HepG2 (cell line): ENCODE results near the gene THSD1. TPM values are rescaled to one million over a fixed set of nuclear protein-coding genes. Genes with fewer than 3 reads are reported as not detected.
A peak's percentile ranks its signal among the peaks of the same experiment; 100 is the strongest.

Experiments
- CBX2 ChIP-seq, 2 experiments: fragments of 200-600 bp in 1 of 2; sonication (generic); formaldehyde crosslinking in 1 of 2; IDR thresholded peaks; 2 replicates each; pipeline versions ENCODE4 v1.7.0 to v1.8.1; 2018 to 2022; ENCODE audit warnings: low read depth in 2 of 2, low read length in 1 of 2, mild to moderate bottlenecking in 1 of 2, missing genetic modification reagents in 1 of 2
- HMG20A ChIP-seq: IDR thresholded peaks from 2 replicates; pipeline ENCODE4 v1.6.1; 2016; ENCODE audit warnings: borderline replicate concordance
- JUND ChIP-seq: sonication (generic); formaldehyde crosslinking; IDR thresholded peaks from 2 replicates; pipeline ENCODE4 v1.8.0; 2022; ENCODE audit warnings: mild to moderate bottlenecking, missing genetic modification reagents
- KLF16 ChIP-seq, 2 experiments: sonication (generic) in 1 of 2; formaldehyde crosslinking in 1 of 2; IDR thresholded peaks; 2 replicates each; pipeline versions ENCODE4 v1.6.1 to v1.8.0; 2016 to 2023; ENCODE audit warnings: missing genetic modification reagents in 2 of 2, missing compliant biosample characterization in 1 of 2
- MBD4 ChIP-seq: IDR thresholded peaks from 2 replicates; pipeline ENCODE4 v1.6.1; 2012; ENCODE audit warnings: low read length, inconsistent platforms, borderline replicate concordance
- NFE2L1 ChIP-seq: sonication (generic); formaldehyde crosslinking; IDR thresholded peaks from 2 replicates; pipeline ENCODE4 v1.4.0; 2020; ENCODE audit warnings: missing genetic modification reagents, mild to moderate bottlenecking, borderline replicate concordance
- NR2F2 ChIP-seq: IDR thresholded peaks from 2 replicates; pipeline ENCODE4 v1.6.1; 2012; ENCODE audit warnings: low read depth, inconsistent platforms, borderline replicate concordance
- RAD51 ChIP-seq: fragments of 450-650 bp; IDR thresholded peaks from 2 replicates; pipeline ENCODE4 v1.6.1; 2016; ENCODE audit warnings: borderline replicate concordance
- SNAPC2 ChIP-seq: sonication (generic); formaldehyde crosslinking; IDR thresholded peaks from 2 replicates; pipeline ENCODE4 v1.8.1; 2022; ENCODE audit warnings: mild to moderate bottlenecking, missing genetic modification reagents
- TCF7 ChIP-seq: sonication (generic); IDR thresholded peaks from 2 replicates; pipeline ENCODE4 v1.6.1; 2016; ENCODE audit warnings: antibody characterized with exemption, low read depth
- ZFY ChIP-seq: sonication (generic); formaldehyde crosslinking; IDR thresholded peaks from 2 replicates; pipeline ENCODE4 v1.4.0; 2020; ENCODE audit warnings: missing genetic modification reagents
- ZNF30 ChIP-seq: sonication (generic); formaldehyde crosslinking; IDR thresholded peaks from 2 replicates; pipeline ENCODE4 v1.5.0; 2020; ENCODE audit warnings: mild to moderate bottlenecking, missing genetic modification reagents
- ZNF331 ChIP-seq: sonication (generic); formaldehyde crosslinking; IDR thresholded peaks from 2 replicates; pipeline ENCODE4 v1.4.0; 2020; ENCODE audit warnings: missing genetic modification reagents
- ZNF441 ChIP-seq: sonication (generic); formaldehyde crosslinking; IDR thresholded peaks from 2 replicates; pipeline ENCODE4 v1.7.0; 2021; ENCODE audit warnings: missing genetic modification reagents, borderline replicate concordance
- ZNF577 ChIP-seq: sonication (generic); formaldehyde crosslinking; IDR thresholded peaks from 2 replicates; pipeline ENCODE4 v1.4.0; 2020; ENCODE audit warnings: mild to moderate bottlenecking, low read depth, missing genetic modification reagents, borderline replicate concordance
- ZNF629 ChIP-seq: sonication (generic); formaldehyde crosslinking; conservative IDR thresholded peaks from 2 replicates; pipeline ENCODE4 v1.5.0; 2020; ENCODE audit warnings: missing genetic modification reagents
- polyA plus RNA-seq, 8 experiments: library from polyadenylated mRNA; depleted of rRNA in 3 of 8; stranded (reverse) in 7 of 8; unstranded in 1 of 8; fragments of >200 nt; fragmentation: Illumina TruSeq in 4 of 8; extraction: Trizol in 4 of 8; gene quantifications; 2 replicates each; pipeline versions ENCODE4 v1.2.1 to v1.2.3, GENCODE V29; 2011 to 2016; ENCODE audit warnings: low read depth in 4 of 8, missing spikeins in 1 of 8, mixed read lengths in 1 of 8; ENCODE audit not compliant: insufficient read depth in 1 of 8
- total RNA-seq, 5 experiments: library from RNA; depleted of rRNA; stranded (reverse); fragments of >200 nt; fragmentation: Illumina TruSeq; extraction: Trizol; gene quantifications; 2 replicates each; pipeline ENCODE4 v1.2.3, GENCODE V29; 2016; ENCODE audit warnings: low read depth in 1 of 5
- TF ChIP-seq, protein P1 (sequence below): sonication (generic); formaldehyde crosslinking; IDR thresholded peaks from 2 replicates; pipeline ENCODE4 v1.4.0; 2020; ENCODE audit warnings: missing genetic modification reagents
- TF ChIP-seq, protein P2 (sequence below): sonication (generic); formaldehyde crosslinking; IDR thresholded peaks from 2 replicates; pipeline ENCODE4 v1.5.0; 2020; ENCODE audit warnings: missing genetic modification reagents
- TF ChIP-seq, protein P3 (sequence below): IDR thresholded peaks from 2 replicates; pipeline ENCODE4 v1.6.1; 2016; ENCODE audit warnings: low read depth
- TF ChIP-seq, protein P4 (sequence below): sonication (generic); formaldehyde crosslinking; IDR thresholded peaks from 2 replicates; pipeline ENCODE4 v1.8.0; 2022; ENCODE audit warnings: missing genetic modification reagents, mild to moderate bottlenecking, borderline replicate concordance
- TF ChIP-seq, protein P5 (sequence below), 2 experiments: fragments of 450-650 bp in 1 of 2; sonication (generic) in 1 of 2; formaldehyde crosslinking; IDR thresholded peaks; 2 replicates each; pipeline versions ENCODE4 v1.5.0 to v1.8.0; 2020 to 2022; ENCODE audit warnings: mild to moderate bottlenecking in 1 of 2, missing genetic modification reagents in 1 of 2
- TF ChIP-seq, protein P6 (sequence below): sonication (generic); formaldehyde crosslinking; IDR thresholded peaks from 2 replicates; pipeline ENCODE4 v1.4.0; 2020; ENCODE audit warnings: missing genetic modification reagents, mild to moderate bottlenecking, borderline replicate concordance

The THSD1 gene
- total and polyA plus RNA-seq, 2 of the 13 experiments (the other 11 are each of a cell fraction or from before 2014, with no cell fraction given): 0.11 to 0.15 TPM

DNA sequence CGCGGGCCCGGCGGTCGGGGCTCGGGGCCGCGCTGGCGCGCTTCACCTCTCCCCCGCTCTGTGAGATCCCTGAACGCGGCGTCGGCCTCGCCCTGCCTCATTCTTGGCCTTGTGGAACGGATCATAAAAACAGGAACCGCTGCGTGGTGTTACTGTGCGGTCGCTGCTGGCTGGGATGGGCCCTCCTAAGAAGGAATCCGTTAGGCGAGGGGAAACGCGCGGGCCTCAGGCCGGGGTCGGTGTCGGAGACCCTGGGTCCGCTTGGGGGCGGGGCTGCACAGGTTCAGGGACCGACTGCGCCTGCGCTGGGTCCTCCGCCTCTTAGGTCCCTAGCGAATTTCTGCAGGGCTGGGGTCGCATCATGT lies 49.7 kb upstream of the THSD1 start (continued):
- TF ChIP-seq, protein P1, sequence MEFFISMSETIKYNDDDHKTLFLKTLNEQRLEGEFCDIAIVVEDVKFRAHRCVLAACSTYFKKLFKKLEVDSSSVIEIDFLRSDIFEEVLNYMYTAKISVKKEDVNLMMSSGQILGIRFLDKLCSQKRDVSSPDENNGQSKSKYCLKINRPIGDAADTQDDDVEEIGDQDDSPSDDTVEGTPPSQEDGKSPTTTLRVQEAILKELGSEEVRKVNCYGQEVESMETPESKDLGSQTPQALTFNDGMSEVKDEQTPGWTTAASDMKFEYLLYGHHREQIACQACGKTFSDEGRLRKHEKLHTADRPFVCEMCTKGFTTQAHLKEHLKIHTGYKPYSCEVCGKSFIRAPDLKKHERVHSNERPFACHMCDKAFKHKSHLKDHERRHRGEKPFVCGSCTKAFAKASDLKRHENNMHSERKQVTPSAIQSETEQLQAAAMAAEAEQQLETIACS: peak; percentile 70; the same call in 1 of the 2 replicates
- TF ChIP-seq, protein P2, sequence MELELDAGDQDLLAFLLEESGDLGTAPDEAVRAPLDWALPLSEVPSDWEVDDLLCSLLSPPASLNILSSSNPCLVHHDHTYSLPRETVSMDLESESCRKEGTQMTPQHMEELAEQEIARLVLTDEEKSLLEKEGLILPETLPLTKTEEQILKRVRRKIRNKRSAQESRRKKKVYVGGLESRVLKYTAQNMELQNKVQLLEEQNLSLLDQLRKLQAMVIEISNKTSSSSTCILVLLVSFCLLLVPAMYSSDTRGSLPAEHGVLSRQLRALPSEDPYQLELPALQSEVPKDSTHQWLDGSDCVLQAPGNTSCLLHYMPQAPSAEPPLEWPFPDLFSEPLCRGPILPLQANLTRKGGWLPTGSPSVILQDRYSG (CRISPR knock-in tag): no peak
- no peak for TF ChIP-seq TCF7
- TF ChIP-seq, protein P3, sequence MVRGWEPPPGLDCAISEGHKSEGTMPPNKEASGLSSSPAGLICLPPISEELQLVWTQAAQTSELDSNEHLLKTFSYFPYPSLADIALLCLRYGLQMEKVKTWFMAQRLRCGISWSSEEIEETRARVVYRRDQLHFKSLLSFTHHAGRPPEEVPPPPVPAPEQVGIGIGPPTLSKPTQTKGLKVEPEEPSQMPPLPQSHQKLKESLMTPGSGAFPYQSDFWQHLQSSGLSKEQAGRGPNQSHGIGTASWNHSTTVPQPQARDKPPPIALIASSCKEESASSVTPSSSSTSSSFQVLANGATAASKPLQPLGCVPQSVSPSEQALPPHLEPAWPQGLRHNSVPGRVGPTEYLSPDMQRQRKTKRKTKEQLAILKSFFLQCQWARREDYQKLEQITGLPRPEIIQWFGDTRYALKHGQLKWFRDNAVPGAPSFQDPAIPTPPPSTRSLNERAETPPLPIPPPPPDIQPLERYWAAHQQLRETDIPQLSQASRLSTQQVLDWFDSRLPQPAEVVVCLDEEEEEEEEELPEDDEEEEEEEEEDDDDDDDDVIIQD: 0 out of 2 replicates have a peak, but pooled peaks have one; percentile 14
- TF ChIP-seq ZFY (CRISPR knock-in tag): peak; percentile 96
- no peak; a peak in 1 of 4 replicates for TF ChIP-seq KLF16 (CRISPR knock-in tag; IDR thresholded peaks at IDR 0.05)
- TF ChIP-seq, protein P4, sequence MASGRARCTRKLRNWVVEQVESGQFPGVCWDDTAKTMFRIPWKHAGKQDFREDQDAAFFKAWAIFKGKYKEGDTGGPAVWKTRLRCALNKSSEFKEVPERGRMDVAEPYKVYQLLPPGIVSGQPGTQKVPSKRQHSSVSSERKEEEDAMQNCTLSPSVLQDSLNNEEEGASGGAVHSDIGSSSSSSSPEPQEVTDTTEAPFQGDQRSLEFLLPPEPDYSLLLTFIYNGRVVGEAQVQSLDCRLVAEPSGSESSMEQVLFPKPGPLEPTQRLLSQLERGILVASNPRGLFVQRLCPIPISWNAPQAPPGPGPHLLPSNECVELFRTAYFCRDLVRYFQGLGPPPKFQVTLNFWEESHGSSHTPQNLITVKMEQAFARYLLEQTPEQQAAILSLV (CRISPR knock-in tag): 0 out of 2 replicates have a peak, but pooled peaks have one; percentile 38
- no peak for TF ChIP-seq NFE2L1 (CRISPR knock-in tag)
- no peak; the same call in 1 of the 2 replicates for TF ChIP-seq JUND (CRISPR knock-in tag)
- TF ChIP-seq ZNF577 (CRISPR knock-in tag): no peak
- TF ChIP-seq ZNF629 (CRISPR knock-in tag): no peak
- TF ChIP-seq SNAPC2 (CRISPR knock-in tag): no peak
- no peak for TF ChIP-seq RAD51
- TF ChIP-seq HMG20A (CRISPR knock-in tag): no peak
- TF ChIP-seq ZNF441 (CRISPR knock-in tag): no peak
- no peak for TF ChIP-seq MBD4
- peak; percentile 26; the same call in 1 of the 2 replicates for TF ChIP-seq NR2F2
- TF ChIP-seq CBX2 (IDR thresholded peaks at IDR 0.05; ENCODE audit: low read depth, low read length): no peak
- TF ChIP-seq CBX2 (CRISPR knock-in tag; IDR thresholded peaks at IDR 0.05; ENCODE audit: low read depth): no peak
- TF ChIP-seq ZNF30 (CRISPR knock-in tag): no peak
- TF ChIP-seq, protein P5, sequence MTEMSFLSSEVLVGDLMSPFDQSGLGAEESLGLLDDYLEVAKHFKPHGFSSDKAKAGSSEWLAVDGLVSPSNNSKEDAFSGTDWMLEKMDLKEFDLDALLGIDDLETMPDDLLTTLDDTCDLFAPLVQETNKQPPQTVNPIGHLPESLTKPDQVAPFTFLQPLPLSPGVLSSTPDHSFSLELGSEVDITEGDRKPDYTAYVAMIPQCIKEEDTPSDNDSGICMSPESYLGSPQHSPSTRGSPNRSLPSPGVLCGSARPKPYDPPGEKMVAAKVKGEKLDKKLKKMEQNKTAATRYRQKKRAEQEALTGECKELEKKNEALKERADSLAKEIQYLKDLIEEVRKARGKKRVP (CRISPR knock-in tag; IDR thresholded peaks at IDR 0.05): no peak
- TF ChIP-seq, protein P6, sequence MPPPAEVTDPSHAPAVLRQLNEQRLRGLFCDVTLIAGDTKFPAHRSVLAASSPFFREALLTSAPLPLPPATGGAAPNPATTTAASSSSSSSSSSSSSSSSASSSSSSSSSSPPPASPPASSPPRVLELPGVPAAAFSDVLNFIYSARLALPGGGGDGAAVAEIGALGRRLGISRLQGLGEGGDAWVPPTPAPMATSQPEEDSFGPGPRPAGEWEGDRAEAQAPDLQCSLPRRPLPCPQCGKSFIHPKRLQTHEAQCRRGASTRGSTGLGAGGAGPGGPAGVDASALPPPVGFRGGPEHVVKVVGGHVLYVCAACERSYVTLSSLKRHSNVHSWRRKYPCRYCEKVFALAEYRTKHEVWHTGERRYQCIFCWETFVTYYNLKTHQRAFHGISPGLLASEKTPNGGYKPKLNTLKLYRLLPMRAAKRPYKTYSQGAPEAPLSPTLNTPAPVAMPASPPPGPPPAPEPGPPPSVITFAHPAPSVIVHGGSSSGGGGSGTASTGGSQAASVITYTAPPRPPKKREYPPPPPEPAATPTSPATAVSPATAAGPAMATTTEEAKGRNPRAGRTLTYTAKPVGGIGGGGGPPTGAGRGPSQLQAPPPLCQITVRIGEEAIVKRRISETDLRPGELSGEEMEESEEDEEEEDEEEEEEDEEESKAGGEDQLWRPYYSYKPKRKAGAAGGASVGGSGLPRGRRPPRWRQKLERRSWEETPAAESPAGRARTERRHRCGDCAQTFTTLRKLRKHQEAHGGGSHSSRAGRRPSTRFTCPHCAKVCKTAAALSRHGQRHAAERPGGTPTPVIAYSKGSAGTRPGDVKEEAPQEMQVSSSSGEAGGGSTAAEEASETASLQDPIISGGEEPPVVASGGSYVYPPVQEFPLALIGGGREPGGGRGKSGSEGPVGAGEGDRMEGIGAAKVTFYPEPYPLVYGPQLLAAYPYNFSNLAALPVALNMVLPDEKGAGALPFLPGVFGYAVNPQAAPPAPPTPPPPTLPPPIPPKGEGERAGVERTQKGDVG (CRISPR knock-in tag): no peak
- TF ChIP-seq ZNF331 (CRISPR knock-in tag): 0 out of 2 replicates have a peak, but pooled peaks have one; percentile 10
